ENCODE data around the gene RRP1.

DNA sequence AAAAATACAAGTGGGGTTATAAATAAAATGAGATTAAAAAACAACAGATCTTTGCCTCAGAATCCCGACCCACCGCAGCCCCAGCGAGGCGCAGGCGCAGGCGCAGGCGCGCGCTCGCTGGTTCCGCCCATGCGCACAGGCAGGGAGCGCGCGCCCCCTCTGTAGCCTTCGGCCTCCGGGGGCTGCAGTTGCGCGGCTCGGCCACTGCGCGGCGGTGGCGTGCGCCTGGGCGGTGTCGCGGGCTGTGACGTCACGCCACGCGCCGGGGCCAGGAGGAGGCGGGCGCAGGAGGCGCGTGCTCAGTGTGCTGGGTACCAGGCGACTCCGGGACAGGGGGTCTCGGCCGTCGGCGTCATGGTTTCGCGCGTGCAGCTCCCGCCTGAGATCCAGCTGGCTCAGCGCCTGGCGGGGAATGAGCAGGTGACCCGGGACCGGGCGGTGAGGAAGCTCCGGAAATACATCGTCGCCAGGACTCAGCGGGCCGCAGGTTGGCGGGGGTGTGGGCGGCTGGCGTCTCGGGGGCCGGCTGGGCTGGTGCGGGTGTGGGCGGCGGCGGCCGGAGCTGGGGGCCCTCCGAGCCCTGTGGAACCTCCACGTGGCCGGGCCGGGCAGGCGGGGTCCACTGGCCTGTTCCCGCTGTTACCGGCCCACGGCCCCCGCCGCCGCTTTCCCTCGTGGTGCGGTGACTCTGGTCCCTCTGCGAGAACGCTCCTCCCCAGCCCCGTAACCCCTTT lies at the start of gene RRP1:
- TF ChIP-seq CTCF (IDR thresholded peaks at IDR 0.05) (peak; percentile 100), EP300 (IDR thresholded peaks at IDR 0.05) (no peak)
